GM21717 (cell line): ENCODE measurements around the gene KCNG3.

Experiments
- ATAC-seq: cut with Tn5 transposase; IDR thresholded peaks from one replicate; pipeline ENCODE4 v1.9.1; 2021; ENCODE audit warnings: mild to moderate bottlenecking, moderate library complexity; ENCODE audit not compliant: unreplicated experiment

Gene KCNG3

DNA sequence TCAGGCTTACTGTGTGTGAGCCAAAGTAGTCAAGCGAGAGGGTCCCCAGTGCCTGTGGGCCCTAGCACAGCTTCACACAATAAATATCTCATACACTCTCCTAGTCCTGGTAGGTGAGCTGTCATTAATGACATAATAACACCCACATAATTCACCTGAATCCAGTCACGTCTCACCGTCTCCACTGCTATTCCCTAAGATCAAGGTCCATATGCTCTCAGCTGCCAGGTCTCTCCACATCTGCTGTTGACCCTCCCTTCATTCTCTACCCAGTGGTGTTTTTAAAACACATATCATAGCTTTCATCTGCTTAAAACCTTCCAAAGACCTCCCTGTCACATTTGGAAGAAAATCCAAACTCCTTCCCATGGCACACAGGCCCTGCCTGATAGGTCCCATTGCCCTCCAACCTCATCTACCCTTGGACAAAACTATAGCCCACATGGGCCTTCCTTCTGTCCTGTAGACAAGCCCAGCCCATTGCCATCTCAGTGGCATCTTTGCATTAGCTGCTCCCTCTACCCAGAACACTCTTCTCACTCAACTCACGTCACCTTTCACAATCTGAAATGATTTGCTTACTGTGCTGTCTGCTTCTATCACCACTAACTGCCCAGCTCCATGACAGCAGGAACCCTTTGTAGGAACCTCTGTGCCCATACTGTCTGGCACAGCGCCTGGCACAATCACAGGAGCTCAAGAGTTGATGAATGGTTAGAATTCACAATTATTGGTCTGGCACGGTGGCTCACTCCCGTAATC lies 7.5 kb downstream of the KCNG3 start:
- ATAC-seq = no peak

DNA sequence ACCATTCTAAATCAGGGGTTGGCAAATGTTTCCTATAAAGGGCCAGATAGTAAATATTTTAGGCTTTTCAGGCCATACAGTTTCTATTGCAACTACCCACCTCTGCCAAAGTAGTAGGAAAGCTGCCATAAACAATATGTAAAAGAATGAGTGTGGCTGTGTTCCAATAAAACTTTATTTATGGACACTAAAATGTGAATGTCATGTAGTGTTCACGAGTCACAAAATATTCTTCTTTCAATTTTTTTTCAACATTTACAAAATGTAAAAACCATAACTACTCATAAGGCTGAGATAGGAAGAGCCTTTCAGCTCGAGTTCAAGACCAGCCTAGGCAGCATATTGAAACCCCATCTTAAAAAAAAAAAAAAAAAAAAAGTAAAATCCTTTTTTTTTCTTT lies 13.4 kb downstream of the KCNG3 start:
- no peak for ATAC-seq

DNA sequence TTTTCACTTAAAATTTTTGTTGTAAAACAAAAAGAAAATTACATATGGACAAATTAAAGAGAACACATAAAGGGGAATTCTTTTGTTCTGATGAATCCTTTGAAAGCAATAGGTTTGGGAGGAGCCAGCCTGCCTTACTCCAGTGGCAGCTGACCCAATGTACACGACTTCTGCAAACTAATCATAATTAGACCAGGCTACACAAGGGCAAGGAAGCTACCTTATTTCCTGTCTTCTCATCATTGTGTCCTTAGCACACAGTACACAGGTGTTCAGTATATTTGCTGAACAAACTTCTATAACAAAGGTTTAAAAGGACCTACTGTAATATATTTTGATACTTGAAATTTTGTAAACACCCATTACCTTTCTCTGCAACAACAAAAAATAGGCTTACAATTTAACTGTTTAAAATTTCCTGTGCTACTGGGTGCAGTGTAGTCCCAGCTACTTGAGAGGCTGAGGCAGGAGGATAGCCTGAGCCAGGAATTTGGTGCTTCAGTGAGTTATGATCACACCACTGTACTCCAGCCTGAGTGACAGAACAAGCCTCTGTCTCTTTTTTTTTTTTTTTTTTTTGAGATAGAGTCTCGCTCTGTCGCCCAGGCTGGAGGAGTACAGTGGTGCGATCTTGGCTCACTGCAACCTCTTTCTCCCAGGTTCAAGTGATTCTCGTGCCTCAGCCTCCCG lies 18.9 kb downstream of the KCNG3 start:
- no peak for ATAC-seq

DNA sequence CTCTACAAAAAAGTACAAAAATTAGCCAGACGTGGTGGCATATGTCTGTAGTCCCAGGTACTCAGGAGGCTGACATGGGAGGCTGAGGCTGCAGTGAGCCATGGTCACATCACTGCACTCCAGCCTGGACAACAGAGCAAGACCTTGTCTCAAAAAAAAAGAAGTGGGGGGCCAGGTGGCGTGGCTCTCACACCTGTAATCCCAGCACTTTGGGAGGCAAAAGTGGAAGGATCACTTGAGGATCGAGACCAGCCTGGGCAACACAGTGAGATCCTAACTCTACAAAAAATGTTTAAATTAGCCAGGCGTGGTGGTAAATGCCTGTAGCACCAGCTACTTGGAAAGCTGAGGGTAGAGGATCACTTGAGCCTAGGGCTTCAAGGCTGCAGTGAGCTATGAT lies 23.1 kb downstream of the KCNG3 start:
- ATAC-seq = no peak

DNA sequence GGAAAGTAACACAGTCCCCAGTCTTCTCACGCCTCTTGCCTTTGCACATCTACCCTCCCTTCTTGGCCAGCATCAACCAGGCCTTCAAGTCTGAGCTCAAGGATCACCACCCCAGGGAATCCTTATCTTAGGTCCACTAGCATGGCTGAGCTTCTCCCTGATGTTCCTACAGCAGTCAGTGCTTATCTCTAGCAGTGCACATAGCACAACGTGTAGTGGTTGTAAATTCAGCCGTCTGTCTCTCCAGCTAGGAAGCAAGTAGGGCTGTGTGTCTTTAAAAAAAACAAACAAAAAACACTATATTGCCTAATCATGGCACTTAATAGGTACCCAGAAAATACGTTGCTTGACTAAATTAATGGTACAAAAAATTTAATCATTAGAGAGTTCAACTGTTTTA lies 29.2 kb downstream of the KCNG3 start:
- ATAC-seq = no peak

DNA sequence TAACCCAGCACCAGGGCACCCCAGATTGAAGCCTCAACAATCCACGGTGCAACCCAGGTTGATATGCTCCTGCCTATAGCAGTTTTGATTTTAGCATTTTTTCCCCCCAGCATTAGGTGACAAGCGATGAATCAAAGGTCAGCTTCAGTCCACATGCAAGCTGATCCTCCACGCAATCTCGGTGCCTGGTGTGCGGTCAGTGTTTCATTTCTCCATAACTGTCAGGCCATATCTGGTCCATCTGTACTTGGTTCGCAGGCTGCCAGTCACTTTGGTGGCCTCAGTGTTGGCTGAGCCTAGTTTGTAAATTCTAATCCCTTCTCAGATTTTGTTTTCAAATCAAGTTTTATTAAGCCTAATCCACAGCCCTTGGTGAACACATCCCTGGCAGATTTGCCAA lies 30.2 kb downstream of the KCNG3 start:
- no peak for ATAC-seq

DNA sequence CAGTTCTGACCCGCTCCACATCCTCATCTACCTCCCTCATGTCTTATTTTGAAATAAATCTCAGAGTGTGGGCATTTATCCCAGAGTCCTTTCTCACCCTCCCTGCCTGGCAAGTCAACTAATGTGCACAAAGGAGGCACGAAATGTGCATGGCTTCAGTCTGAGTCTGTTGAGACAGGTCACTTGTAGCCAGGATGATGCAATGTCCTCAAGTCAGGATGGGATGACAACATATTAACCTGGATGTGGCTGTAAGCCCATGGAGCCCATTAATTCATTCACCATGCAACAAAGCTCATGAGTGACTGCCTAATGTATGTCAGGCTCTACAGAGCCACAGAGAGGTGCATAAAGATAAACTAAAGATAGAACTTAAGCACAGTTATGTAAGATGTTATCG lies 34.5 kb downstream of the KCNG3 start:
- no peak for ATAC-seq

DNA sequence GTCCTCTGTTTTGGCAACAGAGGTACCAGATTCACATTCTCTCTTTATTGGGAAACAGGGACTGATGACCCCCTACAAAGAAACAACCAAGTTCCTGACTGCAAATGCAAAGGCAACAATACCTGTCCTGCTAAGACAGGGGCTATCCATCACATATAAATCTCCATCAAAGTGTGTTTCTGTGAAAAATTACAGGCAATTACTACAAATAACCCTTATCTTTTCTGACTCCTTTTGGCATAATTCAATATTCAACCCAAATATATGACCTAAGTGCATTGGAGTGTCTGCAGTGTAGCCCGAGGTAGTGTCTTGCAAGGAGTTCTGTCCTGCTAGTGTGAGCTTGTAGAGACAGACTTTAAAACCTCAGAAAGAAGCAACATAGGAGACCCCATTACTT lies 35.4 kb downstream of the KCNG3 start:
- no peak for ATAC-seq

DNA sequence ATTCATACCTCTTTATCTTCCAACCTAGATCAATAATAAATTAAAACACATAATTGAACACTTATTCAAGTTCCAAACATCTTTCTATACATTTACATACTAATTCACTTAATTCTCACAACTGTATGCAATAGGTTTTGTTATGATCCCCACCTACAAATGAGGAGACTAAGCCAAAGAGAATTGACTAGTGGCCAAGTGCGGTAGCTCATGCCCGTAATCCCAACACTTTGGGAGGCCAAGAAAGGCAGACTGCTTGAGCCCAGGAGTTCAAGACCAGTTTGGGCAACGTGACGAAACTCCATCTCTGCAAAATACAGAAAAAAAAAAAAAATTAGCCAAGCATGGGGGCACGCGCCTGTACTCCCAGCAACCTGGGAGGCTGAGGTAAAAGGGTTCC lies 36.8 kb downstream of the KCNG3 start:
- ATAC-seq = no peak

DNA sequence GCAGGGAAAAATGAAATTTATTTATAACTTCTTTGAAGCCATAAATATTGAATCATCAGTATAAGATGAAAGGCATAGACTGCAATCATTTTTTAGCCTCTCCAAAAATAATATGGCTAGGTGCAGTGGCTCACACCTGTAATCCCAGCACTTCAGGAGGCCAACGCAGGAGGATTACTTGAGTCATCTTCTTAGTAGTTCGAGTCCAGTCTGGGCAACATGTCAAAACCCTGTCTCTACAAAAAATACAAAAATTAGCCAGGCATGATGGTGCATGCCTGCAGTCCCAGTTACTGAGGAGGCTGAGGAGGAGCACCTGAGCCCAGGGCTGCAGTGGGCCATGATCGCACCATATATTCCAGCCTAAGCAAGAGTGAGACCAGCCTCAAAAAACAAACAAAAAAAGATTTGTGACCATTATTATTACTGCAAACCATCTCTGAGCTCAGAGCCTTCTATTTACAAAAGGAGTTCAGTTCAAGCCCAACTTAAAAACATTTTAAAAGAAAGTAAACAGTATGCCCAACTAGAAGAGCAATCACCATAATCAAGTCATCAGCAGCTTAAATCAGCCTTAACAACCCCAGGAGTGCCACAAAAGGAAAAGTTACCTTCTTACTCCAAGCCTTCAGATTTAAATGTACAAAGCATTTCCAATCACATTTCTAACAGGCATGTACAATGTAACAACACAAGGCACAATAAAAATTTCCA lies 37.5 kb downstream of the KCNG3 start:
- ATAC-seq = no peak

DNA sequence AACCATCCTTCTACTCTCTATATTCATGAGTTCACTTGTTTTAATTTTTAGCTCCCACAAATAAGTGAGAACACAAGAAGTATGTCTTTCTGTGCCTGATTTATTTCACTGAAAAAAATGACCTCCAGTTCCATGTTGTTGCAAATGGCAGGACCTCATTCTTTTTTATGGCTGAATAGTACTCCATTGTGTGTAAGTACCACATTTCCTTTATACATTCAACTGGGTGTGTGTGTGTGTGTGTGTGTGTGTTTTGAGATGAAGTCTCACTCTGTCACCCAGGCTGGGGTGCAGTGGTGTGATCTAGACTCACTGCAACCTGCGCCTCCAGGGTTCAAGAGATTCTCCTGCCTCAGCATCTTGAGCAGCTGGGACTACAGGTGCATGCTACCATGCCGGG lies 41.2 kb downstream of the KCNG3 start:
- ATAC-seq = no peak

DNA sequence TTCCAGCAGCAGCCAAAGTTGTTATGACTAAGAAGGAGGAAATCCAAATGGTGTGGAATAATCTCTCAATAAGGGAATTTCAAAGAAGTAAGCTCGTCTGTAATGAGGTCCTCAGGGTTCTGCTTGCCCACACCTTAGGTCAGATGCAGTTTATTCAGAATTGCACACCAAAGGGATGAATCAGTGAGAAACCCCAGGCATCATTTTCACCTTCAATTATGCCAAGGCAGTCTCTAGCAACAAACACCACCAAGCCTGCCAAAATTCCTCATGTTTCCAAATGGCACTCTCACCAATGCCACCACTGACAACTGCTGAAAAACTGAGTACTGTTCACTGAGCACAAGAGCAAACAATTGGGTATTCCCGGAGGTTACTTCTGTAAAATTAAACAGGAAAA lies 43.6 kb downstream of the KCNG3 start:
- ATAC-seq = no peak

DNA sequence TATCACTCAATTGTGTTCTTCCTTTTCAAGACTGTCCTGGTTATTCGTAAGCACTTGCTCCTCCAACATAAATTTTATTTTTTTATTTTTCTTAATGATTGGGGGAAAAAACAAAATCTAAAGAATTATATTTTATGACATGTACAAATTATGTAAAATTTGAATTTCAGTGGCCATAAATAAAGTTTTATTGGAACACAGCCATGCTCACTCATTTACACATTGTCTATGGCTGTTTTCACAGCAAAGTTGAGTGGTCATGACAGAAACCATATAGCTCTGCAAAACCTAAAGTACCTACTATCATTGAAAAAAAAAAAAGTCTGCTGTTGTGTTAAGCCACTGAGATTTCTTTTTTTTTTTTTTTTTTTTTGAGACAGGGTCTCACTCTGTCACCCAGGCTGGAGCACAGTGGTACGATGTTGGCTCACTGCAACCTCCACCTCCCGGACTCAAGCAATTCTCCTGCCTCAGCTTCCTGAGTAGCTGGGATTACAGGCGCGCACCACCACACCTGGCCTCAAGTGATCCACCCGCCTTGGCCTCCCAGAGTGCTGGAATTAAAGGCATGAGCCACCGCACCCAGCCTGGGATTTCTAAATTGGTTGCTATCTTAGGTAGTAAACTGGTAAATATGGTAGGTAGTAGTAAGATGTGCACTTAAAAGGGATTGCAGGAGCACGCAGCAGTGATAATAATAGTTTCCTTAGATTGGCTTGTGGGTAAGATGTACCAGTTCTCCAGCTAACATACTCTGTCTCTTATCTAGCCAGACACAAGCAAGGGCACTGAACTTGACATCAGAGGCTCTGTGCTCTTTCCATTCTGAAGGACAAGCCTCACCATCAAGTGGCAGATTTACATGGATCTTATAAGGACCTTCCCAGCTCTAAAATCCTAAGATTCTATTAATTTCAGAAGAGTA lies 44.4 kb downstream of the KCNG3 start:
- no peak for ATAC-seq

DNA sequence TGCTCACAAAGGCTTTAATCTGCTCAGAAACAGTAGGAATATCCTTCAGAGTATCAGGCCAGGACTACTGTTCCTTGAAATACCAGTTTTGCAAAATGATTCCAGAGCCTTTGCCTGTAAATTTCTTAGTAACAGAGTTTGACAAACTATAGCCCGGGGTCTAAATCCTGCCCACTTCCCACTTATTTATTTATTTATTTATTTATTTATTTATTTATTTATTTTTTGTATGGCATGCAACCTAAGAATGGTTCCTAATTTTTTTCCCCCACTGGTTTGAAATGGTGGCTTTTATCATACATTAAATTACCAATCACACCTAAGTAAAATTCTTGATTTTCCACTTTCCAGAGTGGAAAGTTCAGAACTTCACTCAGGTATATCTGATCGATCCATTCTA lies 45.6 kb downstream of the KCNG3 start:
- ATAC-seq = no peak

DNA sequence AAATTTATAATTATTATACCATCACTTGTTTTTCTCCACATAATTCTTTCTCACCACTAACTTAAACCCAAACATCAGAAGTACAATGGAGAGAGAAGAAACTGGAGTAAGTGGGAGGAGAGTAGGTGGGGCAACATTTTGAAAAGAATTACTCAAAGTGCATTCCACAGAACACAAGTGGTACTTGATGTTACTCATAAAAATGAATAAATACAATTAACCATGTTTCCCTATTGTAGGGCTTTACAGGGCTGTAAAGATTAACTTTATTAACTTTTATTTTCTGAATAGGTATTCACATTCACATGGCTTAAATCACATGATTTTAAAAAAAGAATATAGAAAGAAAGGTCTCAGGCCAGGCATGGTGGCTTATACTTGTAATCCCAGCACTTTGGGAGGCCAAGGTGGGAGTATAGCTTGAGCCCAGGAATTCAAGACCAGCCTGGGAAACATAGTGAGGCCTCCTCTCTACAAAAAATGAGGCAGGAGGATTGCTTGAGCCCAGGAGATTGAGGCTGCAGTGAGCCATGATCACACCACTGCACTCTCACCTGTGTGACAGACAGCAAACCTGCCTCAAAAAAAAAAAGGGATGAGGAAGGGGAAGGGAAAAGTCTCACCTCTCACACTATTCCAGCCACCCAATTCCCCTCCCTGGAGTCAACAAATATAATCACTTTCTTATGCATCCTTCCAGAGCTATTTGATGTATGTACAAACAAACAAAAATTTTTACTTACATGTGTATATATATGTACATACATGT lies 47.1 kb downstream of the KCNG3 start:
- ATAC-seq = no peak

DNA sequence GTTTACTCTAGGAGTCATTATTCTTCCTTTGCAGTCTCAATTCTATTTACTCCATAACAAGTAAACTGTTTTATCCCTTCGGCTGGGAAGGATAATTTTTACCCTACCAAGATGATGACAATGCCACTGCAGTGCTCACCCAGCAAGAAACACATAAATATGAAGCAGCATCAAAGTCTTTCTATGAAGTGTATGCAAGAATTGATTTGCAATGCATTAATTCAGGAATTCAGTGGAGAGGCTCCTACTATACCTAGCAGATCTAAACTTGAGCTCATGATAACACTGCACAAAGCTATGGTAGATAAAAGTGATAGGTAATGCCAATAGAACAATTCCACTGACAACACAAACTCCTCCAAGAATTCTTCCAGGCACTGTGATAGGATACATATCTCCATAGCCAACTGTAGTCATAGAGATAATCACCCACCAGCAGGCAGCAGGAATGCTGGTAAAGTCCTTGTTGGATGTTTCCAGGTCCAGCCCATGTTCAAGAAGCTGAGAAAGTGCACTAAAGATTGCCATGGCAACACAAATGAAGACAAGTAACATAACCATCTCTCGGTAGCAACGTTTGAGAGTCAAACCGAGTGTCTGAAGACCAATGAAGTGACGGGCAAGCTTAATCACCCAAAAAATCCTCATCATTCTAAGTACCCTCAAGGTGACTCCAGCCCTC lies 49.9 kb downstream of the KCNG3 start:
- no peak for ATAC-seq

DNA sequence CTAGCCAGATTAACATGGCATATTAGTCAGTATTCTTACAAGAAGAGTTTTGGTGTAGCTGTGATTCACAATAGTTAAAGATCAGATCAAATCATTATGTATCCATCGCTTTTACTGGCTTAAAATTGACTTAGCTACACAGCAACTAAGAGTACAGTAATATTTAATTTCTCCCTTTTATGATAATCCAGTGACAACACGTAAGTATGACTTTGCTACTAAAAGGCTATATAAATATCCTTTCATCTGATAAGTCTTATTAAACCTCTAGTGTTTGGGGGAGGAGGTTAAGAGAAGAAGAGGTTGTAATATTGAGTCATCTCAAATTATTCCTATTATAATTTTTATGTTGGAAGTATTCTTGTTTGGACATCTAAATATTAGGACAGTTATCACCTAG lies 51.0 kb downstream of the KCNG3 start:
- no peak for ATAC-seq

DNA sequence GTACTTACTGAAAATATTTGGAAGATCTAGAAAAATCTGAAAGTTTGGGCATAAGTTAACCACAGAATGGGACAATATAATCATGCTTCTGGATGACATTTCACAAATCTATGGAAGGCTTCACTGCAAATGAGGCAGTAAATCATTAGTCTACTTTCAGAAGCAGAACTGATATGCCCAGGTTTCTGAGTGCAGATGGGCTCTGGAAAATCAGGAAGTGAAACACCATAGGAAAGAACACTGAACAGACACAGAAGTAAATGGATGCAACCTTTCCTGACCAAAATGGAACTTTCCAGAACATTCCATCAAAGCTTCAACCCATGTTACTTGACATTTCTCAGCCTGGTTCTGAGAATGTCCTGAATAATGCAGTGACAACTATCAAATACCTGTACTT lies 55.1 kb downstream of the KCNG3 start:
- no peak for ATAC-seq

DNA sequence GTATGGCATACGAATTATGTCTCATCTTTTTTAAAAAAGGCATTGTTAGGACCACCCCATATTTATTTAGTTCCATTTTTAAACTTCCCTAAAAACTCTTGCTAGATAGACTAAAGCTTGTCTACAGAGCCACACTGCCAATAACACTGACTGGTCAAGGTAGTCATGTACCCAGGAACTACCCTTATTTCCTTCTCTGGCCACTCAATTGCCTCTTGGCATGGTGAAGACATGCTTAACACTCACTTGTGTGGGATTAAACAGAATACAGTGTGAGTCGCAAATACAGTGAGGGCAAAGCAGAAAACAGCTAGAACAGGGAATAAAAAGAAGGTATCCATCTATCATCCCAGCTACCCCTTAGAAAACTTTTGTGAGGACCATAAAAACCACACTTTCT lies 57.4 kb downstream of the KCNG3 start:
- ATAC-seq = no peak

DNA sequence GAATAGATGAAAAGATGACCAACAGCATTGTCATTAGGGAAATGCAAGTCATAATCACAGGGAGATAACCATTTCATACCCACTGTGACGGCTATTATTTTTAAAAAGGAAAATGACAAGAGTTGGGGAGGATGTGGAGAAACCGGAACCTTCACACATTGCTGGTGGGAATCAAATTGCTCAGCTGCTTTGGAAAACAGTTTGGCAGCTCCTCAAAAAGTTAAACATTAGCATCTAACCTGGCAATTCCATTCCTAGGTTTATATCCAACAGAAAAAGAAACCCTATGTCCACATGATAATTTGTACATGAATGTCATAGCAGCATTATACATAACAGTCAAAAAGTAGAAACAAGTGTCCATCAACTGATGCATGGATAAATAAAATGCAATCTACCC lies 58.2 kb downstream of the KCNG3 start:
- ATAC-seq = no peak
